Esophagus muscularis mucosa (tissue), 3 donors: ENCODE results near the gene PIP5K1B.

Experiments used
- CTCF ChIP-seq, 3 experiments: fragments of 200-600 bp in 2 of 3; fragments of 450-650 bp in 1 of 3; sonication (generic) in 2 of 3; IDR thresholded peaks; one replicate each; pipeline ENCODE4 v1.5.1; 2017 to 2019; ENCODE audit warnings: antibody characterized with exemption in 3 of 3, mild to moderate bottlenecking in 2 of 3, moderate library complexity in 1 of 3
- POLR2A ChIP-seq: fragments of 450-650 bp; IDR thresholded peaks from one replicate; pipeline ENCODE4 v1.6.1; 2017; ENCODE audit warnings: antibody characterized with exemption, moderate library complexity, mild to moderate bottlenecking, low read depth
- POLR2AphosphoS5 ChIP-seq, 2 donors: sonication (generic); formaldehyde crosslinking; IDR thresholded peaks; one replicate each; pipeline ENCODE4 v1.6.1; 2017; ENCODE audit warnings: antibody characterized with exemption in 2 of 2

DNA sequence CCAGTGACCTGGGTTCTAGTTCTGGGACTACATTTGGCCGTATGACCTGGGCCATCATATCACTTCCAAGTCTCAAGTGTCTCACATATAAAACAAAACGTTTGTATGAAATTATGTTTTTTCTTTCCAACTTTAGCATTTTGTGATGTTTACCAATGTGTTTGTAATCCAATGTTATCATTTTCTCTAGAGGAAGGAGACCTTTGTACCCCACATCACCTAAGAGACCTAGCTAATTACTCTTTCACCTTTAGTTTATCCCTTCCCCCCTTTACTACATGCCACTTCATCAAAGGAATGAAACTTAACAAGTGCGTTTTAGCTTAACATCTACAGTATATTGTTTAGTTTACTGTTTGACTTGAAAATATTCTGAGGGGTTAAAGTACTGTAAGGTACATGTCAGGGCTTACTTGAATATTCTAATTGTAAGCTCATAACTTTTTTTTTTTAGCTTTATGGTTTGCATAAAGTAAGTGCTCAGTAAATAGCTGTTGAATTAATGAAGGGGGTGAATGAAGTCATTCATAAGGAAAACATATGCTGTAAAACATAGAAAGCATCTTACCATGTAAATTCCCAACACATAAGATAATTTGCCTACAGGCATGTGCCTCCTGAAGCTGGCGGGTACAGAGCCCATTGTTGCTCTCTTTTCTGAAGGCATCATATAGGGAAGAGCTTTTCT, 2.9 kb downstream of the PIP5K1B start:
- TF ChIP-seq POLR2A, result no peak
- TF ChIP-seq POLR2AphosphoS5 (IDR thresholded peaks at IDR 0.05), result no peak
- no peak for TF ChIP-seq CTCF (IDR thresholded peaks at IDR 0.05)
